ENCODE measurements around the gene ZNF471.

- no peak for TF ChIP-seq TOE1 (CRISPR knock-in tag; IDR thresholded peaks at IDR 0.05)
- TF ChIP-seq SIN3A (IDR thresholded peaks at IDR 0.05; ENCODE audit: borderline replicate concordance, low read depth, low read length) = no peak
- TF ChIP-seq, protein P1, sequence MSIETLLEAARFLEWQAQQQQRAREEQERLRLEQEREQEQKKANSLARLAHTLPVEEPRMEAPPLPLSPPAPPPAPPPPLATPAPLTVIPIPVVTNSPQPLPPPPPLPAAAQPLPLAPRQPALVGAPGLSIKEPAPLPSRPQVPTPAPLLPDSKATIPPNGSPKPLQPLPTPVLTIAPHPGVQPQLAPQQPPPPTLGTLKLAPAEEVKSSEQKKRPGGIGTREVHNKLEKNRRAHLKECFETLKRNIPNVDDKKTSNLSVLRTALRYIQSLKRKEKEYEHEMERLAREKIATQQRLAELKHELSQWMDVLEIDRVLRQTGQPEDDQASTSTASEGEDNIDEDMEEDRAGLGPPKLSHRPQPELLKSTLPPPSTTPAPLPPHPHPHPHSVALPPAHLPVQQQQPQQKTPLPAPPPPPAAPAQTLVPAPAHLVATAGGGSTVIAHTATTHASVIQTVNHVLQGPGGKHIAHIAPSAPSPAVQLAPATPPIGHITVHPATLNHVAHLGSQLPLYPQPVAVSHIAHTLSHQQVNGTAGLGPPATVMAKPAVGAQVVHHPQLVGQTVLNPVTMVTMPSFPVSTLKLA (IDR thresholded peaks at IDR 0.05) = no peak
- TF ChIP-seq NR2C2 (CRISPR knock-in tag; IDR thresholded peaks at IDR 0.05; ENCODE audit: borderline replicate concordance) = no peak
- no peak for TF ChIP-seq SUZ12 (IDR thresholded peaks at IDR 0.05; ENCODE audit: low read depth, low read length)
Observed at GRCh38 chr19:56504581-56504980, 3.1 kb upstream of the ZNF471 start.

All from HepG2 (cell line).